Inflammatory macrophage treated with lipopolysaccharide for 4 hours (primary cell): Measurements from ENCODE around the gene MEIS2.
"Not testable (repeated sequence)": the region's sequence is repeated elsewhere in the genome, so short reads cannot be mapped to it uniquely, and the experiment has no call there.

Experiments used
- DNase-seq: peaks from one replicate; pipeline ENCODE4 v3.0.0-alpha.2; 2020

MEIS2 gene

GRCh38 chr15:37004373-37004869 lies 95.9 kb downstream of the MEIS2 start:
- DNase-seq = no peak

- no peak for DNase-seq
Measured at GRCh38 chr15:37002041-37002672, 98.2 kb downstream of the MEIS2 start.

GRCh38 chr15:37001417-37001816 lies 98.9 kb downstream of the MEIS2 start:
- DNase-seq = no peak

GRCh38 chr15:36999778-37000177 lies 100.6 kb downstream of the MEIS2 start:
- no peak for DNase-seq

GRCh38 chr15:36996538-36997181 lies 103.7 kb downstream of the MEIS2 start:
- no peak for DNase-seq

- no peak for DNase-seq
Measured at GRCh38 chr15:36996121-36996520, 104.2 kb downstream of the MEIS2 start.

- no peak for DNase-seq
Measured at GRCh38 chr15:36994790-36995189, 105.6 kb downstream of the MEIS2 start.

- DNase-seq = no peak
Measured at GRCh38 chr15:36992454-36992853, 107.9 kb downstream of the MEIS2 start.

GRCh38 chr15:36988947-36989346 lies 111.4 kb downstream of the MEIS2 start:
- DNase-seq = no peak

- DNase-seq = no peak
Measured at GRCh38 chr15:36982430-36982829, 117.9 kb downstream of the MEIS2 start.

GRCh38 chr15:36980281-36980680 lies 120.1 kb downstream of the MEIS2 start:
- DNase-seq = not testable (repeated sequence)

- no peak for DNase-seq
Measured at GRCh38 chr15:36978625-36979024, 121.7 kb downstream of the MEIS2 start.

- DNase-seq = no peak
Measured at GRCh38 chr15:36978126-36978525, 122.2 kb downstream of the MEIS2 start.

- DNase-seq = no peak
Measured at GRCh38 chr15:36977659-36978058, 122.7 kb downstream of the MEIS2 start.

- DNase-seq = no peak
Measured at GRCh38 chr15:36972704-36973103, 127.6 kb downstream of the MEIS2 start.

- no peak for DNase-seq
Measured at GRCh38 chr15:36970522-36970921, 129.8 kb downstream of the MEIS2 start.

GRCh38 chr15:36967929-36968328 lies 132.4 kb downstream of the MEIS2 start:
- DNase-seq = no peak

- no peak for DNase-seq
Measured at GRCh38 chr15:36966708-36967107, 133.6 kb downstream of the MEIS2 start.

- DNase-seq = no peak
Measured at GRCh38 chr15:36965570-36966342, 134.6 kb downstream of the MEIS2 start.

GRCh38 chr15:36964626-36965025 lies 135.7 kb downstream of the MEIS2 start:
- no peak for DNase-seq

GRCh38 chr15:36961956-36962355 lies 138.4 kb downstream of the MEIS2 start:
- DNase-seq = no peak

- DNase-seq = no peak
Measured at GRCh38 chr15:36960947-36961227, 139.5 kb downstream of the MEIS2 start.

- no peak for DNase-seq
Measured at GRCh38 chr15:36960179-36960946, 140.0 kb downstream of the MEIS2 start.
